ENCODE data around the gene PPP2R2B.

The PPP2R2B gene

DNA sequence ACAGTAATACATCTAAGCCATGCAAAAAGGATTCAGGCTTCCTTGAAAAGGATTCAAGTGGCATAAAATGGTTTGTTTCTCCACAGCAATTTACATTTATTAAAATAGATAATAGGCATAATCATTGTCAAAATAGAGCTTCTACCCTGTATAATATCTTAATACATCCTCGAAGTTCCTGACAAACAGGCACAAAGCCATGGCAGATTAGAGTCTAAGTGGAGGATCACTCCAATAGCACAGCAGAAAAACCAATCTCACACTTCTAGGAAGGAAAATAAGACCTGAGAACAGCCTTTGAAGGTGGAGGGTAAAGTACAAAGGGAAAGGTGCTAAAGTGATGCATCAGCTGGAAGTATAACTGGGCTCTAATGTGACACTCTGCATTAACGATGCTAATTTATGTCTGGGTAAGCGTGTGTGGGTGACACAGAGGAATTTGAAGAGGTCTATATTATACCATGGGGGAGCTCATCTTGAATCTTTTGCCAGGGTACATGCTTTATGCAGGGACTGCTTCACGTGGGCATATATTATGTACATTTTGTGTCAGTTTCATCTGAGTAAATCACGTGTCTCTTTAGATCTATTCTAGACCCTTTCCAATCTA lies 28.8 kb downstream of the PPP2R2B start:
- H3K9ac ChIP-seq (ENCODE audit: low read length) = no peak overlapping the region
- no peaks in the 10 kb centered on the region for H3K27me3 ChIP-seq (ENCODE audit: control insufficient read depth, insufficient read depth, low read length)
- H3K36me3 ChIP-seq (ENCODE audit: control insufficient read depth, insufficient read depth, low read length) = no peaks in the 10 kb centered on the region
- no peaks in the 10 kb centered on the region for H3K9me3 ChIP-seq (ENCODE audit: control insufficient read depth, low read length)
- no peaks in the 10 kb centered on the region for H3K4me1 ChIP-seq (ENCODE audit: control insufficient read depth, insufficient read depth, low read length)
- H3K4me3 ChIP-seq (ENCODE audit: low read length) = no peak overlapping the region

DNA sequence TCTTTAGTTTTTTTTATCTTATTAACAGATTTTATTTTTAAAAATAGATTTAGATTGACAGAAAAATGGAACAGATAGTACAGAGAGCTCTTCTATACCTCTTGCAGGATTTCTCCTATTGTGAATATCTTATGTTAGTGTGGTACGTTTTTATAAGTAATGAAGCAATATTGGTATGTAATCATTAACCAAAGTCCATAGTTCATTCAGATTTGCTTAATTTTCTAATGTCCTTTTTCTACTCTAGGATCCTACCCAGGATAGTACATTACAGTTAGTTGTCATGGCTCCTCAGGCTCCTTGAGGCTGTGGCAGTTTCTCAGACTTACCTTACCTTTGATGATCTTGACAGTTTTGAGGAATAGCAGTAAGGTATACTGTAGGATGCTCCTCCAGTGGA lies 30.4 kb downstream of the PPP2R2B start:
- Histone ChIP-seq H3K27me3 (ENCODE audit: control insufficient read depth, insufficient read depth, low read length) (no peaks in the 10 kb centered on the region), H3K36me3 (ENCODE audit: control insufficient read depth, insufficient read depth, low read length) (no peaks in the 10 kb centered on the region), H3K9ac (ENCODE audit: low read length) (no peak overlapping the region), H3K9me3 (ENCODE audit: control insufficient read depth, low read length) (no peaks in the 10 kb centered on the region), H3K4me1 (ENCODE audit: control insufficient read depth, insufficient read depth, low read length) (no peaks in the 10 kb centered on the region), H3K4me3 (ENCODE audit: low read length) (no peak overlapping the region)

DNA sequence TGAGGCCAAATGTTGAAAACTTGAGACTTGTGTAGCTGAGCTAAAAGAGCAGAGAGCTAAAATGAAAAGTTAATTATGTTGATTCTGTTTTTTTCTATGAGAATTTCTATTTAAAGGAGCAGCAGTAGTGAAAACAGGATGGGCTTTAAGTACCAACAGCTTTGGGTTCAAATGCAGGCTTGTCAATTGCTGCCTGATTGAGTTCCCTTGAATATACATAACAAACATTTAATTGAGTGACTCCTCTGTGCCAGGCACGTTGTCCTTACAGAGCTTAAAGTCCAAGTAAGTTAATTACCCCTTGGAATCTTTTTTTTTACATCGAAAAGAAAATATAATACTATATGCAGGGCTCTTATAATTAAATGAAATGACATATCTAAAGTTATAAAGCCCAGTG lies 38.5 kb downstream of the PPP2R2B start:
- H3K9me3 ChIP-seq (ENCODE audit: control insufficient read depth, low read length) = no peaks in the 10 kb centered on the region
- no peak overlapping the region for H3K9ac ChIP-seq (ENCODE audit: low read length)
- H3K4me3 ChIP-seq (ENCODE audit: low read length) = no peak overlapping the region
- no peaks in the 10 kb centered on the region for H3K36me3 ChIP-seq (ENCODE audit: control insufficient read depth, insufficient read depth, low read length)
- H3K4me1 ChIP-seq (ENCODE audit: control insufficient read depth, insufficient read depth, low read length) = no peaks in the 10 kb centered on the region
- H3K27me3 ChIP-seq (ENCODE audit: control insufficient read depth, insufficient read depth, low read length) = no peaks in the 10 kb centered on the region

DNA sequence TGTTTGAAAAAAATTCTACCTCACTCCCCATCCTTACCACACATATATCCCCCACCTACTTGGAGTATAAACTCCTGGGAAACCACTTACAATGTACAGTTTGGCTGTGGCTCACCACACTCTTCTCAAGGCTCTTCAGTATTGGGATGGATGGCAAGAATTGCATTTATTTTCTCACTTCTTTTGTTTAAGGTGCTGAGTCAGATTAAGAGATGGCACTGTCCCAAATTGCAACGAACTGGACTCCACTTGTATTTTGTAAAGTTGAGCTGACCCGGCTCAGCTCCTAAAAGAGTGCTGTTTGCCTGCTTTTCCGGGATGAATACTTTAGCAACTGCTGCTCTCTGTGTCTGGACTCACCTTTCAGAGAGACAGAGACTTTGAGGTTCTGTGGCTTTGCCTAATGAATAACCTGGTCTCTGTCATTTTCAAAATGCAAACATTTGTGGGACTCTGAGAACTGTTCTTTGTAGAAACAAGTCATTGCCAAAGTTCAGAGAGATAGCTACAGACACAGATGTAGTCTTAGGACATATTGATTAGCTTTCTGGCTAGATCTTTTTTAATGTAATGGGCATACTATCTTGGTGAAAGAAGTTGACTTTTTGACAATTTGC lies 42.2 kb downstream of the PPP2R2B start:
- H3K4me3 ChIP-seq (ENCODE audit: low read length) = no peak overlapping the region
- H3K9ac ChIP-seq (ENCODE audit: low read length) = no peak overlapping the region
- no peaks in the 10 kb centered on the region for H3K9me3 ChIP-seq (ENCODE audit: control insufficient read depth, low read length)
- no peaks in the 10 kb centered on the region for H3K4me1 ChIP-seq (ENCODE audit: control insufficient read depth, insufficient read depth, low read length)
- H3K27me3 ChIP-seq (ENCODE audit: control insufficient read depth, insufficient read depth, low read length) = no peaks in the 10 kb centered on the region
- no peaks in the 10 kb centered on the region for H3K36me3 ChIP-seq (ENCODE audit: control insufficient read depth, insufficient read depth, low read length)

DNA sequence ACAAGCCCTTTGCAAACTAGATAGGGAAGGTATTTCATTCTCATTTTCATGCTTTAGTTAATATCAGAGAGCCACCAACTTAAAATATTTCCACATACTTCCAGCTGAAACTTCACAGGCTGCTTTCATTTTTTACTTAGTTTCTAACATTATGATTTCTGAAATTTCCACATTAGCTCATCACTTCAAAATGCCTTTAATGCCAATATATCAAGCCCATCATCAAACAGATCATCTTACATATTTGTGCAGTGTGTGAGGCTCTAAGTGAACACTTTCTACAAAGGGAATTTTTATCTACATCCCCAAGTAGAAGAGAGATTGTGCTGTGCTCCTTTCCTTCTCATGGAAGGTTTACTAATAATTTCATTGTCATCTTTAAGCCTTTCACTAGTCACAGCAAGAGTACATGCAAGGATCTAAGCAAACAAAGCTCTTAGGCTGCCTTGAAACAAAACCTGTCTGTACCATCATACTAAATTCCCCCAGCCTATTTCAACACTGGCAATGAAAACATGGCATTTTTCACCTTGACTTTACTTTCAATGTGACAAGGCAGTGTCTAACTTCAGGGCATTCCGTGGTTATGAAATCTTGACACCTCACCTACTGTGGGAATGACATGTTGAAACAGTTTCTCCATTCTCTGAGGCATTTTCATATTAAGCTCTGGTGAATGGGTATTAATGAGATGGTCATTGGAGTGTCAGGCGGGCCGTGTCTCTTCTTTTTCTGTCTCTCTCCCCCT lies 45.4 kb downstream of the PPP2R2B start:
- Histone ChIP-seq H3K27me3 (ENCODE audit: control insufficient read depth, insufficient read depth, low read length) (no peaks in the 10 kb centered on the region), H3K9me3 (ENCODE audit: control insufficient read depth, low read length) (no peaks in the 10 kb centered on the region), H3K4me3 (ENCODE audit: low read length) (no peak overlapping the region), H3K4me1 (ENCODE audit: control insufficient read depth, insufficient read depth, low read length) (no peaks in the 10 kb centered on the region), H3K9ac (ENCODE audit: low read length) (no peak overlapping the region), H3K36me3 (ENCODE audit: control insufficient read depth, insufficient read depth, low read length) (no peaks in the 10 kb centered on the region)

DNA sequence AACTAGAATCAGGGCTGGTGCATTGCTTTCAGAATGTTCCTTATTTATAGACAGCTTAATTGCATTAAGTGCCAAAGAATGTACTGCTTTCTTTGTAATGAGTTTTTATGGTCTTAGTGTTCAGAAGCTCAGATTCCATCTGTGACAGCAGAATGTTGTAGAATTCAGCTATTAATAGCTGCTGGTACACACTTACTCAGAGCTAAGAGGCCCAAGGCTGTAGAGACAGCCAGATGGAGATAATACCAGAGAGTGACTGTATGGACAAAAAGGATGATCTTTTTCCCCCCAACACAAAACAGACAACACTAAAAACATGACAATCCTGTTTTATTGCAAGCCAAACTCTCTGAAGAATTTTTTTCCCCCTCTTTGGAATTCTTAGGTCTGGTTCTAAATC lies 50.2 kb downstream of the PPP2R2B start:
- no peaks in the 10 kb centered on the region for H3K4me1 ChIP-seq (ENCODE audit: control insufficient read depth, insufficient read depth, low read length)
- no peak overlapping the region for H3K4me3 ChIP-seq (ENCODE audit: low read length)
- no peaks in the 10 kb centered on the region for H3K36me3 ChIP-seq (ENCODE audit: control insufficient read depth, insufficient read depth, low read length)
- H3K27me3 ChIP-seq (ENCODE audit: control insufficient read depth, insufficient read depth, low read length) = no peaks in the 10 kb centered on the region
- H3K9ac ChIP-seq (ENCODE audit: low read length) = no peak overlapping the region
- H3K9me3 ChIP-seq (ENCODE audit: control insufficient read depth, low read length) = no peaks in the 10 kb centered on the region

DNA sequence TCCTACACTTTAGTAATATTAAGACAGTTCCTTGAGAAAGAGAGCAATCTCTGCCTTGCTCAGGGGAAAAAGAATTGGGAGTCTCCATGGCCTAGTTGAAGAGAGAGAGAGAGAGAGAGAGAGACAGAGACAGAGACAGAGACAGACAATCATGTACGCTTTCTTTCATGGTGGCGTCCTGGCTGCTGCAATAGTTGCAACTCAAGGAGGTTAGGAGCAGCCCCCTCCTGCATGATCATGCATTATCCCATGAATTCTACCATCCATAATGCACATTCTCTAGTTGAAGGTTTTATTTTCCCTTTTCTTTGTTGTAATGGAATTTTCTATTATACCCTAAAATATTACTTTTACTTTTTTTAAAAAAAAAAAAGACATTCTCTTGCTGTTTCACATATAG lies 50.7 kb downstream of the PPP2R2B start:
- no peaks in the 10 kb centered on the region for H3K9me3 ChIP-seq (ENCODE audit: control insufficient read depth, low read length)
- no peaks in the 10 kb centered on the region for H3K27me3 ChIP-seq (ENCODE audit: control insufficient read depth, insufficient read depth, low read length)
- no peaks in the 10 kb centered on the region for H3K4me1 ChIP-seq (ENCODE audit: control insufficient read depth, insufficient read depth, low read length)
- no peak overlapping the region for H3K9ac ChIP-seq (ENCODE audit: low read length)
- no peaks in the 10 kb centered on the region for H3K36me3 ChIP-seq (ENCODE audit: control insufficient read depth, insufficient read depth, low read length)
- H3K4me3 ChIP-seq (ENCODE audit: low read length) = no peak overlapping the region

DNA sequence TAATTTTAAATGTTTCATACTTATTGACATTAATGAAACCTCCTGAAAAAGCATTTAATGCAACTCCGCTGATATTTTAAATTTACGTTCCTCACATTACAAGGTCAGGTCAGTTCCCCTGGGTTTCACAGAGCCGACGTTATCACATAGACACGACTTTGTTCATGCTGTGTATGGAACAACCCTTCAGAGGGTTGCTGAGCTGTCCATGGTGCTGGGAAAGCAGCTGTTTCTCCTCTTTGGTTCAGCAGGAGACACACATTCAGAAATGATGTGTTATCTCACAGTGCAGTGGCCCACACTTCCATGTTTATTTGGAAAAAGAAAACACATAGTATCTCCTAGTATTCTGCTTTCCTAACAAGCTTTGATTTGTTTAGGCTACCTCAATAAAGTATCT lies 53.5 kb downstream of the PPP2R2B start:
- no peaks in the 10 kb centered on the region for H3K36me3 ChIP-seq (ENCODE audit: control insufficient read depth, insufficient read depth, low read length)
- H3K9me3 ChIP-seq (ENCODE audit: control insufficient read depth, low read length) = no peaks in the 10 kb centered on the region
- H3K4me3 ChIP-seq (ENCODE audit: low read length) = no peak overlapping the region
- no peaks in the 10 kb centered on the region for H3K4me1 ChIP-seq (ENCODE audit: control insufficient read depth, insufficient read depth, low read length)
- no peak overlapping the region for H3K9ac ChIP-seq (ENCODE audit: low read length)
- H3K27me3 ChIP-seq (ENCODE audit: control insufficient read depth, insufficient read depth, low read length) = no peaks in the 10 kb centered on the region

DNA sequence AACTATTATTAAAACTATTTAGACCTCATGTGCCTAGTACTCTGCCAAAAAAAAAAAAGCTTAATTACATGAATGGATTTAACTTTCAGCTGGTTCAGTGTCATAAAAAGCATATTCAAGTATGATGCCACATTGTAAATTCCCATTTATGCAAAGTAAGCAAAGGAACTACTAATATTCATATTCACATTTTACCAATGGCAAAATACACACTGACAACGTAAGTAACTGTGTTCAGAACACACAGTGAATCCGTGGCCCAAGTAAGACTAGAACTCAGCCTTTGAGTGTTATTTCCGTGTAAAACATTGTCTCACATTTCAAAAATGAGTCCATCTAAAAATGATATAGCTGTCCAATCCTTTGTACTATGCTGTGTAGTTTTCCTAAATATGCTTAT lies 56.8 kb downstream of the PPP2R2B start:
- Histone ChIP-seq H3K9me3 (ENCODE audit: control insufficient read depth, low read length) (no peaks in the 10 kb centered on the region), H3K9ac (ENCODE audit: low read length) (no peak overlapping the region), H3K36me3 (ENCODE audit: control insufficient read depth, insufficient read depth, low read length) (no peaks in the 10 kb centered on the region), H3K27me3 (ENCODE audit: control insufficient read depth, insufficient read depth, low read length) (no peaks in the 10 kb centered on the region), H3K4me3 (ENCODE audit: low read length) (no peak overlapping the region), H3K4me1 (ENCODE audit: control insufficient read depth, insufficient read depth, low read length) (no peaks in the 10 kb centered on the region)

DNA sequence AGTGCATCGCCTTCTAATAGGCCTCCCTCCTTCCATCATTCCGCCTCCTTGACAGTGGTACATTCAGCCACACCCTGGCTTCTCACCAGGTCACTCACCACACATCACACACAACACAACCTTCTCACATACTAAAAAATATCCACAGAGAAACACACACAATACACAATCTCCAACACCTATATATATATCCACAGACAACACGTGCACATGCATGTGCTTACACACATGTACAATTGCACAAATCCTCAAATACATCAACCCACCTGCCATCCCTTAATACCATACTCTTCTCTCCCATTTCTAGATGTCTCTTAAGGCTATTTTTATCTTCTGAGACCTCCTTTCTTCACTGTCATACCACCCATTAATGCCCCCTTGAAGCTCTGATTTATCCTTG lies 57.6 kb downstream of the PPP2R2B start:
- Histone ChIP-seq H3K9ac (ENCODE audit: low read length) (no peak overlapping the region), H3K4me3 (ENCODE audit: low read length) (no peak overlapping the region), H3K36me3 (ENCODE audit: control insufficient read depth, insufficient read depth, low read length) (no peaks in the 10 kb centered on the region), H3K9me3 (ENCODE audit: control insufficient read depth, low read length) (no peaks in the 10 kb centered on the region), H3K27me3 (ENCODE audit: control insufficient read depth, insufficient read depth, low read length) (no peaks in the 10 kb centered on the region), H3K4me1 (ENCODE audit: control insufficient read depth, insufficient read depth, low read length) (no peaks in the 10 kb centered on the region)

DNA sequence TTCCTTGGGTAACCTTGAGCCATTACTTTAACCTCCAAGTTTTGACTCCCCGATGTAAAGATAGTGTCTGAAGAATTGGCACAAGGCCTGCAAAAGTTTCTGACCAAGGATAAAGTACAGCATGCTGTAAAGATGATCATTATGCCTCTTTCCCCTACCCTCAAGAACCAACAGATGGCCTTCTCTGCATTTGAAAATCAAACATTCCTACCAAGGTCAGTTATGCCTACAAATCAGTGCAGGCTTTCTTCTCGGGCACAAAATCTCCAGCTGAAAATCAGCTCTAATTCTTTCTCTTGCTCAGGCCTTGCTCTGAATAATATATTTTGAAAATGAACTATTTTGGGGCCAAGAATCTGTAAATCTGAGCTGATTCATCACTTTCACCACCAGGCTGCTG lies 59.7 kb downstream of the PPP2R2B start:
- H3K36me3 ChIP-seq (ENCODE audit: control insufficient read depth, insufficient read depth, low read length) = no peaks in the 10 kb centered on the region
- no peak overlapping the region for H3K9ac ChIP-seq (ENCODE audit: low read length)
- H3K4me1 ChIP-seq (ENCODE audit: control insufficient read depth, insufficient read depth, low read length) = no peaks in the 10 kb centered on the region
- no peak overlapping the region for H3K4me3 ChIP-seq (ENCODE audit: low read length)
- no peaks in the 10 kb centered on the region for H3K27me3 ChIP-seq (ENCODE audit: control insufficient read depth, insufficient read depth, low read length)
- no peaks in the 10 kb centered on the region for H3K9me3 ChIP-seq (ENCODE audit: control insufficient read depth, low read length)

DNA sequence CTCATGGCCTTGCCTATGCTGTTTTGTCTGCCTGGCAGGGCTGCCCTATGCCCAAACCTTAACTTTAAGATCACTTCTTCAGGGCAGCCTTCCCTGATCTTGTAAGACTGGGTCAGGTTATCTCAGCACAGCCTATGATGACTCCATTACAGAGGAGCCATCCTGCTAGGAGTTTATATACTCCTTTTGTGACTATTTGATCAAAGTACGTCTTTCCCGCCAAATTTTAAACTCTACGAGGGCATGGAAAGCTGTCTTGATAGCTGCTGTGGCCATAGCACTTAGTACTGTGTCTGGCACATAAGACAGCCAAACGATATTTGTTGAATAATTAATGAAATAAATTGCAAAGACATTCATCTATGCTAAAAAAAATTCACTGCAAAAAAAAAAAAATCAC lies 60.6 kb downstream of the PPP2R2B start:
- Histone ChIP-seq H3K9ac (ENCODE audit: low read length) (no peak overlapping the region), H3K4me1 (ENCODE audit: control insufficient read depth, insufficient read depth, low read length) (no peaks in the 10 kb centered on the region)

More for the DNA sequence above, 60.6 kb downstream of the PPP2R2B start:
- Histone ChIP-seq H3K36me3 (ENCODE audit: control insufficient read depth, insufficient read depth, low read length) (no peaks in the 10 kb centered on the region), H3K9me3 (ENCODE audit: control insufficient read depth, low read length) (no peaks in the 10 kb centered on the region), H3K27me3 (ENCODE audit: control insufficient read depth, insufficient read depth, low read length) (no peaks in the 10 kb centered on the region), H3K4me3 (ENCODE audit: low read length) (no peak overlapping the region)

All from mucosa of stomach (tissue), 1 donor.